Calu3 (cell line): Measurements from ENCODE around the gene ERC2. TPM values are rescaled to one million over a fixed set of nuclear protein-coding genes. Genes with fewer than 3 reads are reported as not detected.

Experiments
- BruUV-seq: library from RNA; stranded (reverse); fragments of 400-500 nt; replicated peaks from 2 replicates; lab custom pipeline; 2021; lab: Mats Ljungman, UMichigan
- CTCF ChIA-PET: fragments of 300-600 bp; sonication (Branson Sonifier 250); formaldehyde crosslinking; loops from one replicate; lab custom pipeline; 2022; ENCODE audit warnings: antibody characterized with exemption; lab: Charles Lee
- DNase-seq: peaks from one replicate; pipeline ENCODE4 v3.0.0; 2022
- H3K27ac Mint-ChIP-seq: one replicate; pipeline ENCODE4 v1.8.0; 2022; ENCODE audit warnings: mixed read lengths; ENCODE audit not compliant: unreplicated experiment
- H3K27me3 Mint-ChIP-seq: one replicate; pipeline ENCODE4 v1.8.0; 2022; ENCODE audit warnings: mixed read lengths; ENCODE audit not compliant: unreplicated experiment
- H3K36me3 Mint-ChIP-seq: one replicate; pipeline ENCODE4 v1.8.0; 2022; ENCODE audit warnings: mild to moderate bottlenecking, moderate library complexity, mixed read lengths; ENCODE audit not compliant: insufficient read depth, unreplicated experiment
- H3K4me1 Mint-ChIP-seq: one replicate; pipeline ENCODE4 v1.8.0; 2022; ENCODE audit warnings: mild to moderate bottlenecking, low read depth, mixed read lengths; ENCODE audit not compliant: unreplicated experiment
- H3K4me3 Mint-ChIP-seq: one replicate; pipeline ENCODE4 v1.8.0; 2022; ENCODE audit warnings: mild to moderate bottlenecking, low read depth, moderate library complexity, mixed read lengths; ENCODE audit not compliant: unreplicated experiment
- H3K9me3 Mint-ChIP-seq: one replicate; pipeline ENCODE4 v1.8.0; 2022; ENCODE audit warnings: low read depth, mixed read lengths; ENCODE audit not compliant: unreplicated experiment
- intact Hi-C: fragments of 100-400 bp; cut with micrococcal nuclease; formaldehyde crosslinking; loops from one replicate; pipeline ENCODE4 v1.10.0; 2022; ENCODE audit not compliant: unreplicated experiment
- total RNA-seq: library from RNA; stranded (reverse); gene quantifications from 2 replicates; pipeline ENCODE4 v1.2.3, GENCODE V29; 2022
- TF ChIP-seq, protein P1 (sequence below): fragments of 200-600 bp; IDR thresholded peaks from one replicate; pipeline ENCODE4 v1.8.0; 2022; ENCODE audit warnings: antibody characterized with exemption; ENCODE audit not compliant: unreplicated experiment

The ERC2 gene
- total RNA-seq, 1 experiment from 2014 or later = 0.73 TPM

DNA sequence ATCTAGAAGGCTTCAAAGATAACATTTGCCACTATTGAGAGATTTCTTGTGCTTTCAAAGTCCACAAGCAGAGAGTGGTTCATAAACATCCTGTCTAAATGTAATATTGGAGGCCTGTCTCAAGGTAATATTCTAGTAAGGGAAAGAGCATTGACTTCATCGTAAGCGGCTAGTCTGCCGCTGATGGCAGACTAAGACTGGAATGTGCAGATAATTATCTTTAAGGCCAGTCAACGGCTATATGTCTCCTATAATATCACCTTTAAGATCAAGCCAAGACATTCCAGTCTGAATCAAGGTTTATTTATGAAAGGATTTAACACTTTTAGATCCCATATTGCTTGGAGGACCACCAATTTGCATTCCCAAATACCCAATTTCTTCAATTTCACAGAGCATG lies 557.0 kb downstream of the ERC2 start:
- TF ChIP-seq, protein P1, sequence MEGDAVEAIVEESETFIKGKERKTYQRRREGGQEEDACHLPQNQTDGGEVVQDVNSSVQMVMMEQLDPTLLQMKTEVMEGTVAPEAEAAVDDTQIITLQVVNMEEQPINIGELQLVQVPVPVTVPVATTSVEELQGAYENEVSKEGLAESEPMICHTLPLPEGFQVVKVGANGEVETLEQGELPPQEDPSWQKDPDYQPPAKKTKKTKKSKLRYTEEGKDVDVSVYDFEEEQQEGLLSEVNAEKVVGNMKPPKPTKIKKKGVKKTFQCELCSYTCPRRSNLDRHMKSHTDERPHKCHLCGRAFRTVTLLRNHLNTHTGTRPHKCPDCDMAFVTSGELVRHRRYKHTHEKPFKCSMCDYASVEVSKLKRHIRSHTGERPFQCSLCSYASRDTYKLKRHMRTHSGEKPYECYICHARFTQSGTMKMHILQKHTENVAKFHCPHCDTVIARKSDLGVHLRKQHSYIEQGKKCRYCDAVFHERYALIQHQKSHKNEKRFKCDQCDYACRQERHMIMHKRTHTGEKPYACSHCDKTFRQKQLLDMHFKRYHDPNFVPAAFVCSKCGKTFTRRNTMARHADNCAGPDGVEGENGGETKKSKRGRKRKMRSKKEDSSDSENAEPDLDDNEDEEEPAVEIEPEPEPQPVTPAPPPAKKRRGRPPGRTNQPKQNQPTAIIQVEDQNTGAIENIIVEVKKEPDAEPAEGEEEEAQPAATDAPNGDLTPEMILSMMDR = no peak
- Mint-ChIP-seq H3K27ac (no peak overlapping the region), H3K4me1 (no peaks in the 10 kb centered on the region), H3K27me3 (no peaks in the 10 kb centered on the region), H3K9me3 (peaks cover 10% of the 10 kb centered on the region), H3K36me3 (no peaks in the 10 kb centered on the region), H3K4me3 (no peak overlapping the region)
- CTCF ChIA-PET = no interaction called here
- BruUV-seq = no TSS peak
- intact Hi-C loops = no loop called here
- no peak for DNase-seq

DNA sequence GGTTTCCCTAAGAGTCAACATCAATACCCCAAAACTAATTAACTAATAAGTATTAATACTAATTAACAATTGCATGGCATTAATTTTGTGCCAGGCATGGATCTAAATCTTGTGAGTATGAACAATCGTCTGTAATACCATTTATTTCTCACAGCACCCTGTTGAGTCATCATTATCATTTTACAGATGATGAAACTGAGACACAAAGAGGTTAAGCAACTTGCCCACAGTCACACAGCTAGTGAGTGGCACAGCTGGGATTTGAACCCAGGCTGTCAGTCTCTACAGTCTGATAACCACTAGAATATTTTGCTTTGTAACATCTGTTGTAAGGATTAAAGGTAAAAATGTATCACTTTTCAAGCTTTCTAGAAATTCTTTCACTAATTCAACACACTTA lies 557.7 kb downstream of the ERC2 start:
- no peak for DNase-seq
- Mint-ChIP-seq H3K27ac (no peak overlapping the region), H3K9me3 (peaks cover 10% of the 10 kb centered on the region), H3K36me3 (no peaks in the 10 kb centered on the region), H3K4me3 (no peak overlapping the region), H3K4me1 (no peaks in the 10 kb centered on the region), H3K27me3 (no peaks in the 10 kb centered on the region)
- no TSS peak for BruUV-seq
- TF ChIP-seq, protein P1 = no peak
- CTCF ChIA-PET = no interaction called here
- intact Hi-C loops = no loop called here

DNA sequence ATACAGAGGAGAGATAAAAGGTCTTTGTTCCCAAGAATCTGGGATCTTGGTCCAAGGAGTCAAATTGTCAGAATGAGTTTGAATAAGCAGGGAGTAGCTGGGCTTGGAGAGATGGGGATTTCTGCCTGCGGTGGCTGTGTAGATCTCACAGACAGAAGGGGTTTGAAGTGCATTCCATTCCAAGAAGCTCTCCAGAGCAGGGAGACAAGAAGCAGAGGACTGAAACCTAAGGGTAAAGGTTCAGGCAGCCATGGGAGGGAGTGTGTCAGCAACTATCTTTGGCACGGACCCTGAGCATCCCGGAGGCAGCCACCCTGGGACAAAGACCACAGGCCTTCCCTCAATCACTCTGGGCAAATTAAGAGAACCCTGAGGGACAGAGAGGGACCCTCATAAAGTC lies 558.9 kb downstream of the ERC2 start:
- BruUV-seq = no TSS peak
- Mint-ChIP-seq H3K9me3 (peaks cover 8% of the 10 kb centered on the region), H3K27me3 (no peaks in the 10 kb centered on the region), H3K27ac (no peak overlapping the region), H3K36me3 (no peaks in the 10 kb centered on the region), H3K4me3 (no peak overlapping the region), H3K4me1 (no peaks in the 10 kb centered on the region)
- CTCF ChIA-PET = no interaction called here
- intact Hi-C loops = loop anchor here (10.0 kb wide), 1 partner anchor 425 kb away; the partner anchor contains the start of gene WNT5A
- no peak for DNase-seq
- TF ChIP-seq, protein P1 = no peak

DNA sequence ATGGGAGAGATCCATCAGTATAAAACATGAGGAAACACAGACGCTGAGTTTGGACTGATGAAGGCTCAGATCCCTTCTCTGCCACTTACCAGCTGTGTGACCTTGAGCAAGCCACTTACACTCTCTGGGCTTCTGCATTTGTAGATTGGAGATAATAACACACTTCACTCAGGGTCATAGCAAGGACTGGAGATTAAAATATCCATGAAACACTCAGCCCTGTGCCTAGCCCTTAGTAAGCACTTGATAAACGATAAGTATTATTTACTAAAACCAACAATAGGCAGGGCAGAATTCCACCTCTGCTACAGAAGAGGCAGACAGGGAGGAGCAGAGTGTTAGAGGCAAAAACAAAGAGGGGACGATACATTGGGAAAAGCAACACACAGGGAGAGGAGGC lies 560.7 kb downstream of the ERC2 start:
- H3K4me3 Mint-ChIP-seq = no peak overlapping the region
- intact Hi-C loops = loop anchor here (10.0 kb wide), 1 partner anchor 423 kb away; the partner anchor contains the start of gene WNT5A
- TF ChIP-seq, protein P1 = no peak
- no peaks in the 10 kb centered on the region for H3K27me3 Mint-ChIP-seq
- no peak overlapping the region for H3K27ac Mint-ChIP-seq
- no peaks in the 10 kb centered on the region for H3K4me1 Mint-ChIP-seq
- CTCF ChIA-PET = no interaction called here
- H3K36me3 Mint-ChIP-seq = no peaks in the 10 kb centered on the region
- no peak for DNase-seq
- H3K9me3 Mint-ChIP-seq = peaks cover 5% of the 10 kb centered on the region
- no TSS peak for BruUV-seq
